HCT116 (cell line): ENCODE measurements around the gene MAGI3.

Experiments used
- CTCF ChIP-seq, 3 experiments: fragments of 200-600 bp in 1 of 3; sonication (generic) in 1 of 3; IDR thresholded peaks in 2 of 3; conservative IDR thresholded peaks in 1 of 3; 2 replicates each; pipeline ENCODE4 v1.5.1; 2012 to 2017; ENCODE audit warnings: low read depth in 2 of 3, low read length in 2 of 3, antibody characterized with exemption in 1 of 3, borderline replicate concordance in 1 of 3, control low read depth in 1 of 3, mild to moderate bottlenecking in 1 of 3, mixed read lengths in 1 of 3, mixed run types in 1 of 3, moderate library complexity in 1 of 3; ENCODE audit not compliant: insufficient read depth in 1 of 3
- EGR1 ChIP-seq: IDR thresholded peaks from 2 replicates; pipeline ENCODE4 v1.6.1; 2012; ENCODE audit warnings: low read depth
- EZH2 ChIP-seq: fragments of 200-600 bp; sonication (generic); IDR thresholded peaks from 2 replicates; pipeline ENCODE4 v1.6.1; 2017; ENCODE audit warnings: antibody characterized with exemption, mixed run types
- POLR2A ChIP-seq: IDR thresholded peaks from 2 replicates; pipeline ENCODE4 v1.7.0; 2011; ENCODE audit warnings: borderline replicate concordance; ENCODE audit not compliant: insufficient read depth, insufficient read length; ENCODE audit errors: extremely low read depth
- POLR2AphosphoS5 ChIP-seq: IDR thresholded peaks from 2 replicates; pipeline ENCODE4 v1.6.1; 2011; ENCODE audit warnings: mild to moderate bottlenecking, low read depth, low read length, moderate library complexity
- YY1 ChIP-seq: IDR thresholded peaks from 2 replicates; pipeline ENCODE4 v1.6.1; 2011; ENCODE audit warnings: low read length, low read depth, moderate library complexity, mild to moderate bottlenecking; ENCODE audit not compliant: insufficient replicate concordance; ENCODE audit errors: extremely low read depth
- ZNF274 ChIP-seq: fragments of 200-500 bp; sonication (Bioruptor generic); IDR thresholded peaks from 2 replicates; pipeline ENCODE4 v1.6.1; 2014; ENCODE audit warnings: mild to moderate bottlenecking, low read depth, low read length, inconsistent platforms
- TF ChIP-seq, protein P1 (sequence below): IDR thresholded peaks from 2 replicates; pipeline ENCODE4 v1.6.1; 2012; ENCODE audit warnings: low read depth
- TF ChIP-seq, protein P2 (sequence below): IDR thresholded peaks from 2 replicates; pipeline ENCODE4 v1.6.1; 2012

GRCh38 chr1:113545210-113545609, 154.9 kb downstream of the MAGI3 start:
- TF ChIP-seq CTCF (IDR thresholded peaks at IDR 0.05 in 2 of 3, conservative IDR thresholded peaks at IDR 0.05 in 1 of 3; ENCODE audit: borderline replicate concordance in 1 of 3, insufficient read depth in 1 of 3, low read depth in 2 of 3, low read length in 2 of 3) (no peak), EZH2 (no peak), POLR2AphosphoS5 (no peak), POLR2A (no peak), EGR1 (no peak), YY1 (no peak), ZNF274 (no peak)
- TF ChIP-seq, protein P1, sequence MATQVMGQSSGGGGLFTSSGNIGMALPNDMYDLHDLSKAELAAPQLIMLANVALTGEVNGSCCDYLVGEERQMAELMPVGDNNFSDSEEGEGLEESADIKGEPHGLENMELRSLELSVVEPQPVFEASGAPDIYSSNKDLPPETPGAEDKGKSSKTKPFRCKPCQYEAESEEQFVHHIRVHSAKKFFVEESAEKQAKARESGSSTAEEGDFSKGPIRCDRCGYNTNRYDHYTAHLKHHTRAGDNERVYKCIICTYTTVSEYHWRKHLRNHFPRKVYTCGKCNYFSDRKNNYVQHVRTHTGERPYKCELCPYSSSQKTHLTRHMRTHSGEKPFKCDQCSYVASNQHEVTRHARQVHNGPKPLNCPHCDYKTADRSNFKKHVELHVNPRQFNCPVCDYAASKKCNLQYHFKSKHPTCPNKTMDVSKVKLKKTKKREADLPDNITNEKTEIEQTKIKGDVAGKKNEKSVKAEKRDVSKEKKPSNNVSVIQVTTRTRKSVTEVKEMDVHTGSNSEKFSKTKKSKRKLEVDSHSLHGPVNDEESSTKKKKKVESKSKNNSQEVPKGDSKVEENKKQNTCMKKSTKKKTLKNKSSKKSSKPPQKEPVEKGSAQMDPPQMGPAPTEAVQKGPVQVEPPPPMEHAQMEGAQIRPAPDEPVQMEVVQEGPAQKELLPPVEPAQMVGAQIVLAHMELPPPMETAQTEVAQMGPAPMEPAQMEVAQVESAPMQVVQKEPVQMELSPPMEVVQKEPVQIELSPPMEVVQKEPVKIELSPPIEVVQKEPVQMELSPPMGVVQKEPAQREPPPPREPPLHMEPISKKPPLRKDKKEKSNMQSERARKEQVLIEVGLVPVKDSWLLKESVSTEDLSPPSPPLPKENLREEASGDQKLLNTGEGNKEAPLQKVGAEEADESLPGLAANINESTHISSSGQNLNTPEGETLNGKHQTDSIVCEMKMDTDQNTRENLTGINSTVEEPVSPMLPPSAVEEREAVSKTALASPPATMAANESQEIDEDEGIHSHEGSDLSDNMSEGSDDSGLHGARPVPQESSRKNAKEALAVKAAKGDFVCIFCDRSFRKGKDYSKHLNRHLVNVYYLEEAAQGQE, result no peak
- TF ChIP-seq, protein P2, sequence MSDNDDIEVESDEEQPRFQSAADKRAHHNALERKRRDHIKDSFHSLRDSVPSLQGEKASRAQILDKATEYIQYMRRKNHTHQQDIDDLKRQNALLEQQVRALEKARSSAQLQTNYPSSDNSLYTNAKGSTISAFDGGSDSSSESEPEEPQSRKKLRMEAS, result no peak
